ENCODE results near the gene SLC16A13.

GRCh38 chr17:7035591-7036368 lies at the start of gene SLC16A13:
- TF ChIP-seq POLR2A (IDR thresholded peaks at IDR 0.05; ENCODE audit: low read depth, low read length) (peak; percentile 97), POLR2AphosphoS5 (IDR thresholded peaks at IDR 0.05; ENCODE audit: low read depth, low read length) (peak; percentile 98), TAF1 (IDR thresholded peaks at IDR 0.05; ENCODE audit: low read depth, low read length) (peak; percentile 80)

Measured in GM12891 (cell line).